ENCODE data around the gene OR52E2.

DNA sequence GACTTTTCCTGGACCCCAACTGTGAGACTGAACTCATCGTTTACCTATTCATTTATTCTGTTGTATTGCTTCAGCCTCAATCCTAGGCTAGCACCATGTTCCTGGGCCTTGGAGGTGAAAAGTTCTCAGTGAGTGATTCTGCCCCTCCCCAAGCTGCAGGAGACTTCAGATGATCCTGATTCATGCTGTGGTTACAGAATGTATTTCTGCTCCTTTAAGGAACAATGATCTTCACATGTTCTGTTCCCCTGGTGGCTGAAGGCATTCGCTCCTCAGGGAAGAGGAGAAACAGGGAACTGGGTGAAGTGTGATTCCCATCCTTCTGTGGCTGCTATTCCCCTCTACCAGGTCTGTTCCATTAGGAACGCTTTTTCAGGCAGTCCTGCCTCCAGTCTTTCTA, 12.4 kb upstream of the OR52E2 start:
- TF ChIP-seq, protein P1, sequence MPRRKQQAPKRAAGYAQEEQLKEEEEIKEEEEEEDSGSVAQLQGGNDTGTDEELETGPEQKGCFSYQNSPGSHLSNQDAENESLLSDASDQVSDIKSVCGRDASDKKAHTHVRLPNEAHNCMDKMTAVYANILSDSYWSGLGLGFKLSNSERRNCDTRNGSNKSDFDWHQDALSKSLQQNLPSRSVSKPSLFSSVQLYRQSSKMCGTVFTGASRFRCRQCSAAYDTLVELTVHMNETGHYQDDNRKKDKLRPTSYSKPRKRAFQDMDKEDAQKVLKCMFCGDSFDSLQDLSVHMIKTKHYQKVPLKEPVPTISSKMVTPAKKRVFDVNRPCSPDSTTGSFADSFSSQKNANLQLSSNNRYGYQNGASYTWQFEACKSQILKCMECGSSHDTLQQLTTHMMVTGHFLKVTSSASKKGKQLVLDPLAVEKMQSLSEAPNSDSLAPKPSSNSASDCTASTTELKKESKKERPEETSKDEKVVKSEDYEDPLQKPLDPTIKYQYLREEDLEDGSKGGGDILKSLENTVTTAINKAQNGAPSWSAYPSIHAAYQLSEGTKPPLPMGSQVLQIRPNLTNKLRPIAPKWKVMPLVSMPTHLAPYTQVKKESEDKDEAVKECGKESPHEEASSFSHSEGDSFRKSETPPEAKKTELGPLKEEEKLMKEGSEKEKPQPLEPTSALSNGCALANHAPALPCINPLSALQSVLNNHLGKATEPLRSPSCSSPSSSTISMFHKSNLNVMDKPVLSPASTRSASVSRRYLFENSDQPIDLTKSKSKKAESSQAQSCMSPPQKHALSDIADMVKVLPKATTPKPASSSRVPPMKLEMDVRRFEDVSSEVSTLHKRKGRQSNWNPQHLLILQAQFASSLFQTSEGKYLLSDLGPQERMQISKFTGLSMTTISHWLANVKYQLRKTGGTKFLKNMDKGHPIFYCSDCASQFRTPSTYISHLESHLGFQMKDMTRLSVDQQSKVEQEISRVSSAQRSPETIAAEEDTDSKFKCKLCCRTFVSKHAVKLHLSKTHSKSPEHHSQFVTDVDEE (CRISPR knock-in tag; IDR thresholded peaks at IDR 0.05), result no peak
- TF ChIP-seq SNAI2 (CRISPR knock-in tag; IDR thresholded peaks at IDR 0.05) (no peak), PPARA (CRISPR knock-in tag; IDR thresholded peaks at IDR 0.05; ENCODE audit: borderline replicate concordance) (no peak), GLIS3 (CRISPR knock-in tag; IDR thresholded peaks at IDR 0.05) (no peak), ARNTL (CRISPR knock-in tag; IDR thresholded peaks at IDR 0.05; ENCODE audit: borderline replicate concordance, low read depth) (no peak), ZNF565 (CRISPR knock-in tag; conservative IDR thresholded peaks at IDR 0.05; ENCODE audit: low read depth) (no peak), CSDC2 (CRISPR knock-in tag; IDR thresholded peaks at IDR 0.05) (no peak)
- TF ChIP-seq, protein P2, sequence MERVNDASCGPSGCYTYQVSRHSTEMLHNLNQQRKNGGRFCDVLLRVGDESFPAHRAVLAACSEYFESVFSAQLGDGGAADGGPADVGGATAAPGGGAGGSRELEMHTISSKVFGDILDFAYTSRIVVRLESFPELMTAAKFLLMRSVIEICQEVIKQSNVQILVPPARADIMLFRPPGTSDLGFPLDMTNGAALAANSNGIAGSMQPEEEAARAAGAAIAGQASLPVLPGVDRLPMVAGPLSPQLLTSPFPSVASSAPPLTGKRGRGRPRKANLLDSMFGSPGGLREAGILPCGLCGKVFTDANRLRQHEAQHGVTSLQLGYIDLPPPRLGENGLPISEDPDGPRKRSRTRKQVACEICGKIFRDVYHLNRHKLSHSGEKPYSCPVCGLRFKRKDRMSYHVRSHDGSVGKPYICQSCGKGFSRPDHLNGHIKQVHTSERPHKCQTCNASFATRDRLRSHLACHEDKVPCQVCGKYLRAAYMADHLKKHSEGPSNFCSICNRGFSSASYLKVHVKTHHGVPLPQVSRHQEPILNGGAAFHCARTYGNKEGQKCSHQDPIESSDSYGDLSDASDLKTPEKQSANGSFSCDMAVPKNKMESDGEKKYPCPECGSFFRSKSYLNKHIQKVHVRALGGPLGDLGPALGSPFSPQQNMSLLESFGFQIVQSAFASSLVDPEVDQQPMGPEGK (CRISPR knock-in tag; IDR thresholded peaks at IDR 0.05; ENCODE audit: borderline replicate concordance), result no peak
- TF ChIP-seq, protein P3, sequence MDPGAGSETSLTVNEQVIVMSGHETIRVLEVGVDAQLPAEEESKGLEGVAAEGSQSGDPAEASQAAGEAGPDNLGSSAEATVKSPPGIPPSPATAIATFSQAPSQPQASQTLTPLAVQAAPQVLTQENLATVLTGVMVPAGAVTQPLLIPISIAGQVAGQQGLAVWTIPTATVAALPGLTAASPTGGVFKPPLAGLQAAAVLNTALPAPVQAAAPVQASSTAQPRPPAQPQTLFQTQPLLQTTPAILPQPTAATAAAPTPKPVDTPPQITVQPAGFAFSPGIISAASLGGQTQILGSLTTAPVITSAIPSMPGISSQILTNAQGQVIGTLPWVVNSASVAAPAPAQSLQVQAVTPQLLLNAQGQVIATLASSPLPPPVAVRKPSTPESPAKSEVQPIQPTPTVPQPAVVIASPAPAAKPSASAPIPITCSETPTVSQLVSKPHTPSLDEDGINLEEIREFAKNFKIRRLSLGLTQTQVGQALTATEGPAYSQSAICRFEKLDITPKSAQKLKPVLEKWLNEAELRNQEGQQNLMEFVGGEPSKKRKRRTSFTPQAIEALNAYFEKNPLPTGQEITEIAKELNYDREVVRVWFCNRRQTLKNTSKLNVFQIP (CRISPR knock-in tag; IDR thresholded peaks at IDR 0.05; ENCODE audit: borderline replicate concordance, low read depth), result no peak

All from SK-N-SH treated with all-trans-retinoic acid at 6 μM for 48 hours (cell line).